ENCODE results near the gene THADA.

THADA gene

DNA sequence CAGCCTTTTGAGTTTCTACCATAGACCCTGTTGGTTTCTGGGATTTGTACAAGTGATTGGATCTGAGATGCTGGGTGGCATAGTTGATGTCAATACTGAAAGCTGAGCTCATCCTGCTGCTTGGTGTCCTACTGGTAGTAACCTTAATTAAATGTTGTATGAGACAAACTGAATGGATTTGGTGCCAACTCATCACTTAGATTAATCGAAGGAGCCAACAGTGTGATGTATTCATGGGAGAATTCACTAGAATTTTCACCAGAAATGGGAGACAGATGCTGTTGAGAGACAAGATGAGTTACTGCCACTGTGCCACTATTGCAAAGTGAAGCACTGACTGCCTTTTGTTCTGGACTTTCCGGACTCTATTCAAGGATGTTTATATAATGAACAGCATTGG, 158.5 kb downstream of the THADA start:
- DNase-seq (ENCODE audit: low read depth): no peak
- TF ChIP-seq, protein P1, sequence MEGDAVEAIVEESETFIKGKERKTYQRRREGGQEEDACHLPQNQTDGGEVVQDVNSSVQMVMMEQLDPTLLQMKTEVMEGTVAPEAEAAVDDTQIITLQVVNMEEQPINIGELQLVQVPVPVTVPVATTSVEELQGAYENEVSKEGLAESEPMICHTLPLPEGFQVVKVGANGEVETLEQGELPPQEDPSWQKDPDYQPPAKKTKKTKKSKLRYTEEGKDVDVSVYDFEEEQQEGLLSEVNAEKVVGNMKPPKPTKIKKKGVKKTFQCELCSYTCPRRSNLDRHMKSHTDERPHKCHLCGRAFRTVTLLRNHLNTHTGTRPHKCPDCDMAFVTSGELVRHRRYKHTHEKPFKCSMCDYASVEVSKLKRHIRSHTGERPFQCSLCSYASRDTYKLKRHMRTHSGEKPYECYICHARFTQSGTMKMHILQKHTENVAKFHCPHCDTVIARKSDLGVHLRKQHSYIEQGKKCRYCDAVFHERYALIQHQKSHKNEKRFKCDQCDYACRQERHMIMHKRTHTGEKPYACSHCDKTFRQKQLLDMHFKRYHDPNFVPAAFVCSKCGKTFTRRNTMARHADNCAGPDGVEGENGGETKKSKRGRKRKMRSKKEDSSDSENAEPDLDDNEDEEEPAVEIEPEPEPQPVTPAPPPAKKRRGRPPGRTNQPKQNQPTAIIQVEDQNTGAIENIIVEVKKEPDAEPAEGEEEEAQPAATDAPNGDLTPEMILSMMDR (conservative IDR thresholded peaks at IDR 0.05; ENCODE audit: low read depth, low read length): no peak
- H3K4me3 ChIP-seq (ENCODE audit: low read depth, low read length): no peak overlapping the region

DNA sequence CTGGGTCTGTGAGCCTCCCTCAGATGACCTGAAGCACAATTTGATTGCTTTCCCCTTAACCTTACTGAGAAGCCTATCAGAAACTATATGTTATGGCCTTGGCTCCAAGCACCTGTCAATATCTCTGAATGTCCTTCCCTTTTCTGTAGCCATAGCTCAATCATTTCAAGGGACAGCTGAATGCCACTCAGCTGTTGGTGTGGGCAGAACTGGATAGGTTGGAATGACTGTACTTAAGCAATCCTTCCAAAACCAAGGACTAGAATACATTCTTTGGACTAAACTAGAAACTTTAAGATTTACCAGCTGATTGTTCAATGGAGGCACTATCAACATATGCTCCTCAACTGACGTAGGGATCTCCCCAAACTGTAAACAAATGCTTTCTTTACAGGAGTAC, 159.4 kb downstream of the THADA start:
- TF ChIP-seq, protein P1 (conservative IDR thresholded peaks at IDR 0.05; ENCODE audit: low read depth, low read length): no peak
- DNase-seq (ENCODE audit: low read depth): no peak

DNA sequence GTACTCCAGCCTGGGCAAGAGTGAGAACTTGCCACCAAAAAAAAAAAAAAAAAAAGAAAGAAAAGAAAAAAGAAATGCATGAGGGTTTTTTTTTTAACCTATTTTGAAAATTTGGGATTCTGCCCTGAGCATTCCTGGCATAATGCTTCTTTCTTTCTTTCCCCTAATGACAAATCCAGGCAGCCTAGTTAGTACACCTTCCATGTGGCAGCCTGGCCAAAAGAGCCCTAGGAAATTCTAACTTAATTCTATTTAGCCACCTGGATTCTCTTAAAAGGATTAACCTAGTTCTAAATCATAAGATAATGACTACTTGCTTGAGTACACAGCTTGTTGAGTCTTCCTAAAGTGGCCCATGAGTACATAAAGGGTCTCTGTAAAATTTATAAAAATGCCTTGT, 160.1 kb downstream of the THADA start:
- DNase-seq (ENCODE audit: low read depth): no peak
- TF ChIP-seq, protein P1 (conservative IDR thresholded peaks at IDR 0.05; ENCODE audit: low read depth, low read length): no peak
- H3K4me3 ChIP-seq (ENCODE audit: low read depth, low read length): no peak overlapping the region

More for the DNA sequence above, 159.4 kb downstream of the THADA start:
- H3K4me3 ChIP-seq (ENCODE audit: low read depth, low read length): no peak overlapping the region

DNA sequence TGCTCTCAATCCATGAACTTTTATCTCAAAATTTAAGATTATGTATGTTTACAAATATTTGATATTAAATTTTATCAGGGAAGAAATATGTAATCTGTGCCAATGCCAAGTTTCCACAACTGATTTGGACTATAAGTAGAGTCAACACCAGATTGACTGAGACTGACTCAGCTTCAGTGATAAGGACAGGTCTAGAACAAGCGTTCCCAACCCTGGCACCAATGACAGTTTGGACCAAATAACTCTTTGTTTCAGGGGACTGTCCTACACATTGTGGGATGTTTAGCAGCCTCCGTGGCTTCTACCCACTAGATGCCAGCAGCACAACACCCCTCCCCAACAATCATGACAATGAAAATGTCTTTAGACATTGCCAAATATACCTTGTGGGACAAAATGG, 165.3 kb downstream of the THADA start:
- H3K4me3 ChIP-seq (ENCODE audit: low read depth, low read length): no peak overlapping the region
- TF ChIP-seq, protein P1 (conservative IDR thresholded peaks at IDR 0.05; ENCODE audit: low read depth, low read length): no peak
- no peak for DNase-seq (ENCODE audit: low read depth)

DNA sequence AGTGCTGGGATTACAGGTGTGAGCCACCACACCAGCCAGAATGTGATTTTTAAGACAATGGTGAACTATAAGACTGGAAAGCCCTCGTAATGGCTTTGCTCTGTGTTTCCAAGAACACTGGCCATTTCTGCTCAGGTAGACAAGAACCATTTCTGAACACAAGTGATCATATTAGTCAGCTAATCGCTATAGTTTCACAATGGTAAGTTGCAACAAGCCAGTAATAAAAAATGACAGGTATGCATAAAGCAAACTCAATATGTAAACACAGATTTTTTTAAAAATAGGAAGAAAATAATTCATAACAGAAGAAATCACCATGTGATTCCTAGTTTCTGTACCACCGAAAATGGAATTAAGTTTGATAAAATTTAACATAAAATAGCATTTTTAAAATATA, 166.5 kb downstream of the THADA start:
- DNase-seq (ENCODE audit: low read depth): no peak
- no peak overlapping the region for H3K4me3 ChIP-seq (ENCODE audit: low read depth, low read length)
- TF ChIP-seq, protein P1 (conservative IDR thresholded peaks at IDR 0.05; ENCODE audit: low read depth, low read length): no peak

DNA sequence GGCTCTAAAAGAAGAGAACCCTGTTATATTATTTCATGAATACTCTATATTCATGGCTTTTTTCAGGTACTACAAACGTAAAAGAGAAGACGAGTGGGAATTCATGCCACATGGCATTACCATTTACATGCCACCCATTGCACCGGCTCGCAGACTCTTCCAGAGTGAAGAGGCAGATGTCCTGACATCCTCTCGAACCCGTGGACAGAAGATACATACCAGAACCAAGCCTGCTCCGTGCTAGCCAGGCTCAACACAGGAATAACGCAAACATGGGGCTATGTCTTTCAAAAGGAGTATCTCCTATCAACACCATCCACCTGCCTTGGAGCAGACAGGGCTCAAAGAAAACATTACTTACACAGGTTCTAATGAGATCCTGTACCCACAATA, 168.8 kb downstream of the THADA start:
- no peak overlapping the region for H3K4me3 ChIP-seq (ENCODE audit: low read depth, low read length)
- no peak for DNase-seq (ENCODE audit: low read depth)
- TF ChIP-seq, protein P1 (conservative IDR thresholded peaks at IDR 0.05; ENCODE audit: low read depth, low read length): no peak

DNA sequence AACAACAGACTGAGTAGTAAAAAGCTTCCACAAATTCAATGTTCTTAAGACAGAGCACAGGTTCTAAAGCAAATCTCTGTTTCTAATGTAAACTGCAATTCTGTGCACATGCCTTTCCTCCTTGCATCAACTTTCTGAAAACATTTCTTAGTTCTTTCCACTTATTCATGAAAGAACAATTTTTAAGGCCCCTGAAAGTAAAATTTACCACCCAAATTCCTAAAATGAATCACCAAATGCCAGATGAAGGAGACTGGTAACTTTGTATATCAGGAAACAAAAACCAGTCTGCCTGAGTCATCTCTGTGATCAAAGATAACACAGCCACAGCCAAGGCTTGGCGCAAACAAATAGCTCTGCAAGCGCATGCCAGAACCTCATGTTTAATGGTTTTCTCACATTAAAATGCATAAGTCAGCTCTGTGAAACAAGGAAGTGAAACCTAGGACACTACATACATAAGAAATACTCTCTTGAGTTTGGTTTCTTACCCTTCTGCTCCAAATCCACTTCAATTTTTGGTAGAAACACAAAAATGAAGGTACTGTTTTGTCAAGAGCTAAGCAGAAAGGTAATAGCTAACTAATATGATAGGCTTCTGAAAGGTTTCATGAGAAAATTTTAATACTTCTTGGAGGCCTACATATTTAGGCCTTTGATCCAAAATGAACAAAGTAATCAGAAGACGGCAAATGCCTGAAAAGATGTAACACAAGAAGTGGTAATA, 169.4 kb downstream of the THADA start:
- H3K4me3 ChIP-seq (ENCODE audit: low read depth, low read length): no peak overlapping the region
- DNase-seq (ENCODE audit: low read depth): peak; percentile 98
- TF ChIP-seq, protein P1 (conservative IDR thresholded peaks at IDR 0.05; ENCODE audit: low read depth, low read length): no peak
